Gastroesophageal sphincter (tissue), 4 donors: Measurements from ENCODE around the gene ADAM12. TPM values are rescaled to one million over a fixed set of nuclear protein-coding genes. Genes with fewer than 3 reads are reported as not detected.

Experiments
- ATAC-seq: fragments of 150-250 bp; one replicate; pipeline ENCODE4 v1.9.1; 2016; ENCODE audit warnings: mild to moderate bottlenecking, moderate library complexity
- H3K27ac ChIP-seq, 4 donors: fragments of 200-600 bp; sonication (generic) in 3 of 4; 1 replicate in 3 of 4; 2 replicates in 1 of 4; pipeline ENCODE4 v1.5.1; 2016 to 2019
- H3K27me3 ChIP-seq: fragments of 200-600 bp; sonication (generic); one replicate; pipeline ENCODE4 v1.5.1; 2019
- H3K36me3 ChIP-seq, 2 donors: fragments of 200-600 bp; sonication (generic); one replicate each; pipeline ENCODE4 v1.5.1; 2019; ENCODE audit warnings: control low read depth in 1 of 2
- H3K4me1 ChIP-seq, 3 donors: fragments of 200-600 bp; sonication (generic); 1 replicate in 2 of 3; 2 replicates in 1 of 3; pipeline ENCODE4 v1.5.1; 2016 to 2019; ENCODE audit warnings: control low read depth in 2 of 3
- H3K4me3 ChIP-seq, 2 donors: fragments of 200-600 bp; sonication (generic); one replicate each; pipeline ENCODE4 v1.5.1; 2019; ENCODE audit warnings: mild to moderate bottlenecking in 1 of 2, moderate library complexity in 1 of 2
- H3K9me3 ChIP-seq, 3 donors: fragments of 200-600 bp; sonication (generic); one replicate each; pipeline ENCODE4 v1.5.1; 2017 to 2019; ENCODE audit warnings: control low read depth in 2 of 3
- EP300 ChIP-seq: sonication (generic); formaldehyde crosslinking; IDR thresholded peaks from one replicate; pipeline ENCODE4 v1.6.1; 2017; ENCODE audit warnings: antibody characterized with exemption, mild to moderate bottlenecking
- POLR2A ChIP-seq, 2 donors: fragments of 450-650 bp; IDR thresholded peaks; one replicate each; pipeline ENCODE4 v1.6.1; 2017; ENCODE audit warnings: antibody characterized with exemption in 2 of 2, mild to moderate bottlenecking in 2 of 2, moderate library complexity in 1 of 2
- POLR2AphosphoS5 ChIP-seq: sonication (generic); formaldehyde crosslinking; IDR thresholded peaks from one replicate; pipeline ENCODE4 v1.6.1; 2017; ENCODE audit warnings: antibody characterized with exemption
- WGBS, 2 donors: methylation state at CpG; one replicate each; pipeline ENCODE4 v1.1.5; 2018; ENCODE audit warnings: low coverage in 1 of 2; 5-methylcytosine and 5-hydroxymethylcytosine counted together
- total RNA-seq, 4 donors: library from RNA; depleted of rRNA; stranded (reverse); fragments of >200 nt; gene quantifications; one replicate each; pipeline ENCODE4 v1.1.0, GENCODE V29; 2016
- TF ChIP-seq, protein P1 (sequence below), 4 experiments: fragments of 200-600 bp in 2 of 4; fragments of 450-650 bp in 2 of 4; sonication (generic) in 1 of 4; IDR thresholded peaks; one replicate each; pipeline ENCODE4 v1.5.1; 2017 to 2019; ENCODE audit warnings: antibody characterized with exemption in 4 of 4, mild to moderate bottlenecking in 2 of 4, moderate library complexity in 2 of 4

ADAM12 gene
- total RNA-seq, 4 donors from 2014 or later = 0.27 to 1.2 (median 0.89) TPM

- TF ChIP-seq EP300 = no peak
- TF ChIP-seq POLR2AphosphoS5 = no peak
- TF ChIP-seq, protein P1, sequence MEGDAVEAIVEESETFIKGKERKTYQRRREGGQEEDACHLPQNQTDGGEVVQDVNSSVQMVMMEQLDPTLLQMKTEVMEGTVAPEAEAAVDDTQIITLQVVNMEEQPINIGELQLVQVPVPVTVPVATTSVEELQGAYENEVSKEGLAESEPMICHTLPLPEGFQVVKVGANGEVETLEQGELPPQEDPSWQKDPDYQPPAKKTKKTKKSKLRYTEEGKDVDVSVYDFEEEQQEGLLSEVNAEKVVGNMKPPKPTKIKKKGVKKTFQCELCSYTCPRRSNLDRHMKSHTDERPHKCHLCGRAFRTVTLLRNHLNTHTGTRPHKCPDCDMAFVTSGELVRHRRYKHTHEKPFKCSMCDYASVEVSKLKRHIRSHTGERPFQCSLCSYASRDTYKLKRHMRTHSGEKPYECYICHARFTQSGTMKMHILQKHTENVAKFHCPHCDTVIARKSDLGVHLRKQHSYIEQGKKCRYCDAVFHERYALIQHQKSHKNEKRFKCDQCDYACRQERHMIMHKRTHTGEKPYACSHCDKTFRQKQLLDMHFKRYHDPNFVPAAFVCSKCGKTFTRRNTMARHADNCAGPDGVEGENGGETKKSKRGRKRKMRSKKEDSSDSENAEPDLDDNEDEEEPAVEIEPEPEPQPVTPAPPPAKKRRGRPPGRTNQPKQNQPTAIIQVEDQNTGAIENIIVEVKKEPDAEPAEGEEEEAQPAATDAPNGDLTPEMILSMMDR (IDR thresholded peaks at IDR 0.05) = no peak
- no peak for TF ChIP-seq POLR2A (IDR thresholded peaks at IDR 0.05)
- Histone ChIP-seq H3K4me1 (peaks cover 0 to 21% (median 6%) of the 10 kb centered on the region in 3 donors), H3K27me3 (peaks cover 45% of the 10 kb centered on the region), H3K4me3 (no peak overlapping the region), H3K27ac (peak overlapping the region in 2 of 4 donors; percentile 1 to 41), H3K36me3 (no peaks in the 10 kb centered on the region), H3K9me3 (no peaks in the 10 kb centered on the region)
- peak; percentile 42 for ATAC-seq
- 24 to 40% methylated on average over 6 to 9 of the region's 9 CpGs for WGBS, 2 donors
Measured at GRCh38 chr10:126391192-126391885, 3.1 kb upstream of the ADAM12 start.

GRCh38 chr10:126390324-126390723 lies 2.0 kb upstream of the ADAM12 start:
- no peak for ATAC-seq
- WGBS, 2 donors = 81 to 89% methylated on average over 4 of the region's 4 CpGs
- Histone ChIP-seq H3K4me3 (no peak overlapping the region), H3K27ac (peak overlapping the region in 1 of 4 donors; percentile 41), H3K4me1 (peaks cover 0 to 21% (median 6%) of the 10 kb centered on the region in 3 donors), H3K27me3 (peaks cover 55% of the 10 kb centered on the region), H3K9me3 (no peaks in the 10 kb centered on the region), H3K36me3 (no peaks in the 10 kb centered on the region)
- TF ChIP-seq POLR2A (IDR thresholded peaks at IDR 0.05) (no peak), EP300 (no peak), POLR2AphosphoS5 (no peak)
- TF ChIP-seq, protein P1 (IDR thresholded peaks at IDR 0.05) = no peak

DNA sequence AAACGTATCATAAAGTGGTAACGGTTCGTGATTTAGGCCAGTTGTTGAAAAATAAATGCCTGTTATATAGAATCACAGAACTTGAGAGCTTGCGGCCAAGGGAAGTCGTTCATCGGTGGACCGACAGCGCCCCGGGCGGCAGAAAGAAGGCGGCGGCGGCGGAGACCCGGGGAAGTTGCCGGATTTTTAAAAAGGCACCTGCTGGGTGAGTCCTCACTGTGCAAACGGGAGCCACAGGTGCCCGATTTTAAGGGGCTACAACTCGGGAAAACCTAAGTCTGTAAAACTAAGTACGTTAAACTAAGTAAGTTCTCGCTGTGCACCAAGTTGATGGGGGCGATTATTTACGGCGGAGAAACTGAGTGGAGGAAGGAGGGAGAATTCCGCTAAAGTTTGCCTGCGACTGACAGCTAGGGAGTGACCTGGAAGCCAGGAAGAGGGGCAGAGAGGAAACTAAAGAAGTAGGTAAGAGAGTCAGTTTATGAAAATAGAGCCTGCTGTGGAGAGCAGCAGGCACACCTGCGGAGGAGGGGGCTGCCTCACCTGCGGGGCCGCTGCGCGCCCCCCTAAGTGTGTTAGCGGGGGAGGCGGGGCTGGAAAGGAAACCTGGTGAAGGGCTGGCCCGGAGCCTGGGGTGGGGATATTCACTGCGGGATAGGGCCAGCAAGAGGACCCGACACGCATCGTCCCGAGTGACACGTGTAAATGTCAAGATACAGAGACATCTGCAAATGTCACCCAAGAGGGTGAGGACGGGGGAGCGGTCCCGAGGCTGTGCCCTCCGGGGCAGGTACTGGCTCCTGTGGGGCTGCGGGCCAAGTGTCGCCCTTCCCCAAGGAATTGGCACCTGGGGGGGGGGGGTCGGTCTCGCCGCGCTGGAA lies 996 bp downstream of the ADAM12 start:
- TF ChIP-seq EP300 = no peak
- TF ChIP-seq, protein P1 (IDR thresholded peaks at IDR 0.05) = peak in 3 of 4 experiments; percentile 26 to 55 (median 51)
- no peak for TF ChIP-seq POLR2AphosphoS5
- no peak for TF ChIP-seq POLR2A (IDR thresholded peaks at IDR 0.05)
- Histone ChIP-seq H3K4me1 (peaks cover 0 to 21% (median 6%) of the 10 kb centered on the region in 3 donors), H3K36me3 (no peaks in the 10 kb centered on the region), H3K27ac (peak overlapping the region in 1 of 4 donors; percentile 57), H3K27me3 (peaks cover 68% of the 10 kb centered on the region), H3K9me3 (no peaks in the 10 kb centered on the region), H3K4me3 (peak overlapping the region in 1 of 2 donors; percentile 55)
- WGBS, 2 donors = 0 to 1% methylated on average over 31 to 43 of the region's 50 CpGs
- no peak for ATAC-seq

DNA sequence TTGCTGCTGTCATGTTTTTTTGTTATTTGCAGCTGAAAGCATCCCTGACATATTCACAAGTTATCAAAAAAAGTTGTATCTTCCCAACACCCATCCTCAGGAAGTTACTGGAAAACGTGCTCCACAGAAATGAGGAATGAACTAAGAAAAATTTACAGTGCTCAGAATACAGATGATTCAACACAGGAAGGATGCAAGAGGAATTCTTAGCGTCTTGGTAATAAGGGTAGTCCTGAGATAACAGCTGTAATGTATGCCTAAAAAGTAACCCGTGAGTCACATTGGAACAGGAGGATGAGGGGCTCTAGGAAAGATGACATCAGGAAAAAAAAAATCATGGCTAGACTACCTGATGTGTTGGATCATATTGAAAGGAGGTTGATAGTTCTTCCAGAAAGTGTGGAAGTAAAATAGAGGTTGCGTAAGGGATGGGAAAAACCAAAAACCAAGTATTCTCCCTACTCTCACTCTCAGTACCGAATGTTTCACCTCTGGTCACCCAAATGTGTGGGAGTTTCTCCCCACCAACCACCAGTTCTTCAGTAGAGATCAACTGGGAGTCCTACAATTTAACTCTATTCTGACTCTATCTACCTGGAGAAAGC lies 3.9 kb downstream of the ADAM12 start:
- H3K4me3 ChIP-seq = no peak overlapping the region
- 79 to 84% methylated on average over 5 of the region's 5 CpGs for WGBS, 2 donors
- TF ChIP-seq EP300 (no peak), POLR2AphosphoS5 (no peak), POLR2A (IDR thresholded peaks at IDR 0.05) (no peak)
- TF ChIP-seq, protein P1 (IDR thresholded peaks at IDR 0.05) = no peak
- no peaks in the 10 kb centered on the region for H3K9me3 ChIP-seq
- no peak overlapping the region for H3K27ac ChIP-seq
- H3K36me3 ChIP-seq = no peaks in the 10 kb centered on the region
- peaks cover 0 to 21% (median 6%) of the 10 kb centered on the region in 3 donors for H3K4me1 ChIP-seq
- no peak for ATAC-seq
- H3K27me3 ChIP-seq = peaks cover 55% of the 10 kb centered on the region
